HG03575 (cell line): ENCODE results near the gene MEF2B.
"Not testable (repeated sequence)": the region's sequence is repeated elsewhere in the genome, so short reads cannot be mapped to it uniquely, and the experiment has no call there.

Source experiments
- ATAC-seq: cut with Tn5 transposase; IDR thresholded peaks from one replicate; pipeline ENCODE4 v1.9.1; 2021; ENCODE audit not compliant: unreplicated experiment, insufficient number of reproducible peaks, low FRiP score; ENCODE audit errors: extremely low read depth

MEF2B gene

GRCh38 chr19:19201697-19202630, 31.9 kb upstream of the MEF2B start:
- ATAC-seq, result no peak

GRCh38 chr19:19193926-19194325, 23.9 kb upstream of the MEF2B start:
- ATAC-seq, result no peak

GRCh38 chr19:19192910-19193423, 22.9 kb upstream of the MEF2B start:
- ATAC-seq, result no peak

GRCh38 chr19:19192078-19192882, 22.2 kb upstream of the MEF2B start, which contains the start of the genes BORCS8 and RFXANK:
Gene BORCS8 (minus strand): TSS chr19:19192152. CDS start chr19:19192117, 35 bp downstream.
Gene RFXANK (plus strand): TSS chr19:19192258. CDS start chr19:19193947, 1,689 bp downstream.
- peak; percentile 76 for ATAC-seq

GRCh38 chr19:19191768-19192077, 21.7 kb upstream of the MEF2B start:
- no peak for ATAC-seq

- ATAC-seq, result no peak
These were observed 16.7 kb upstream of the MEF2B start for GRCh38 chr19:19186742-19187141.

- ATAC-seq, result no peak
These were observed 16.0 kb upstream of the MEF2B start for GRCh38 chr19:19185853-19186740.

GRCh38 chr19:19181488-19181998, 11.5 kb upstream of the MEF2B start:
- no peak for ATAC-seq

GRCh38 chr19:19179548-19180441, 9.7 kb upstream of the MEF2B start:
- no peak for ATAC-seq

GRCh38 chr19:19176950-19177349, 6.9 kb upstream of the MEF2B start:
- ATAC-seq, result no peak

- ATAC-seq, result not testable (repeated sequence)
These were observed 3.2 kb upstream of the MEF2B start for GRCh38 chr19:19173243-19173642.

- ATAC-seq, result no peak
These were observed 1.9 kb upstream of the MEF2B start for GRCh38 chr19:19171821-19172532.

- ATAC-seq, result no peak
These were observed 1.0 kb upstream of the MEF2B start for GRCh38 chr19:19170873-19171672.

GRCh38 chr19:19169236-19170052, 619 bp downstream of the MEF2B start:
- no peak for ATAC-seq

- no peak for ATAC-seq
These were observed 2.5 kb downstream of the MEF2B start for GRCh38 chr19:19167612-19168011.

- no peak for ATAC-seq
These were observed 4.7 kb downstream of the MEF2B start for GRCh38 chr19:19165396-19165795.
